ENCODE results near the gene HIC1. TPM values are rescaled to one million over a fixed set of nuclear protein-coding genes. Genes with fewer than 3 reads are reported as not detected.

HIC1 gene
- polyA plus RNA-seq, 1 donor, result 15.9 TPM

DNA sequence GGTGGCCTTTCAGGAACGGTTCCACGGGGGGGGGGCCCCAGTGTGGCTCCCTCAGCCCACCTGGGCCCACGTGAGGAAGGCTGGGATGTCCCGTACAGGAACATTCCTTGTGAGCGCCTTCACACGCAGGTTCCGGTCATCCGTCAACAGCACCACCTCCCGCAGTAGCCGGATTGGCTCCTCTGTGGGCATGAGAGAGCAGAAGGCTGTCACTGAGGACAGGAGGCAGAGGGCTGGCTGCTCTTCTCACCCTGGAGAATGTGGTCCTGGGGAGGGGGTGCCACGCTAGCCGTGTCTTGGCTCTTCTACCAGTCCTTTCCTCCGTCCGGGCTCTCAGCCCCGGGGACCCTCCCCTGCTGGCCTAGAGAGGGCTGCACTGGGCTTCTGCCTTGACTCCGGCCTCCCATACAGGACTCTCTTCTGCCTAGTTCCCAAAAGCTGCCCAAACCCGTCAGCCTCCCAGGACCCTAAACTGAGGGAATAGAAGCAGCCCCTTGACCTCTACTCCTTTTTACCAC lies 6.6 kb downstream of the HIC1 start:
- H3K36me3 ChIP-seq (ENCODE audit: control insufficient read depth, insufficient read depth, low read length), result peaks cover 63% of the 10 kb centered on the region
- peaks cover 33% of the 10 kb centered on the region for H3K27me3 ChIP-seq (ENCODE audit: control insufficient read depth, insufficient read depth, low read length)
- peak overlapping the region; percentile 75 for H3K27ac ChIP-seq (ENCODE audit: low read length)
- H3K4me3 ChIP-seq (ENCODE audit: low read length), result no peak overlapping the region
- WGBS (ENCODE audit: insufficient coverage, low lambda C conversion rate), result no CpG with 5 or more reads among the region's 17 CpGs
- peaks cover 8% of the 10 kb centered on the region for H3K9me3 ChIP-seq (ENCODE audit: control insufficient read depth, low read depth, low read length)
- DNase-seq, result no peak
- H3K4me1 ChIP-seq (ENCODE audit: control insufficient read depth, insufficient read depth, low read length), result peaks cover 17% of the 10 kb centered on the region

DNA sequence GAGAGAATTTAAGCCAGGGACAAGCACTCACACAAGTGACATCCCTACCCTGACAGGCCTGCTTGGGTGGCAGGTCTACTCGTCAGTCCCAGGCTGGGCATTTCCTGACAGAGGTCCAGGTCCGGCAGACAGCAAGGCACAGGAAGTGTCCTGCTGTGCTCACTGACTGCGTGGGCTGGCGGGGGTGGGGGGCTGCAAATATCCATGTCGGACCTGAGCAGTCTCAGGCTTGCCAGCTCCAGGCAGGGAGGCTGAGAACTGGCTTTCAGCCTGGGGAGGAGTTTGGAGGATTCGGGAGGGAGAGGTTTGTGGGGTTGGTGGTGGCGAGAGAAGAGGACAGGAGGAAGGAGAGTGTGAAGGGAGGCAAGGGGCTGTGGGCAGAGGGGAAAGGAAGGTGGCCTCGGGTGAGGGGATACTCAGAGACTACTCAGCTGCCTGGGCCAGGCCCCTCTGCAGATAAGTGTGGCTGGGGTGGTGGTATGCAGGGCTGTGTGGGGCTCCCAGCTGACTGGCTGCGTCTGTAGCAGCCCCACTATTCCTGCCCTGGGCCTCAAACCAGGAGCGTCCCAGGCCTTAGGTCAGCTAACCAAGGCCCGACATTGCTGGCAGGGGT lies 7.8 kb downstream of the HIC1 start:
- peaks cover 6% of the 10 kb centered on the region for H3K9me3 ChIP-seq (ENCODE audit: control insufficient read depth, low read depth, low read length)
- peaks cover 26% of the 10 kb centered on the region for H3K4me1 ChIP-seq (ENCODE audit: control insufficient read depth, insufficient read depth, low read length)
- H3K27me3 ChIP-seq (ENCODE audit: control insufficient read depth, insufficient read depth, low read length), result peaks cover 30% of the 10 kb centered on the region
- no peak for DNase-seq
- no peak overlapping the region for H3K4me3 ChIP-seq (ENCODE audit: low read length)
- peaks cover 69% of the 10 kb centered on the region for H3K36me3 ChIP-seq (ENCODE audit: control insufficient read depth, insufficient read depth, low read length)
- no CpG with 5 or more reads among the region's 11 CpGs for WGBS (ENCODE audit: insufficient coverage, low lambda C conversion rate)
- H3K27ac ChIP-seq (ENCODE audit: low read length), result peak overlapping the region; percentile 75

DNA sequence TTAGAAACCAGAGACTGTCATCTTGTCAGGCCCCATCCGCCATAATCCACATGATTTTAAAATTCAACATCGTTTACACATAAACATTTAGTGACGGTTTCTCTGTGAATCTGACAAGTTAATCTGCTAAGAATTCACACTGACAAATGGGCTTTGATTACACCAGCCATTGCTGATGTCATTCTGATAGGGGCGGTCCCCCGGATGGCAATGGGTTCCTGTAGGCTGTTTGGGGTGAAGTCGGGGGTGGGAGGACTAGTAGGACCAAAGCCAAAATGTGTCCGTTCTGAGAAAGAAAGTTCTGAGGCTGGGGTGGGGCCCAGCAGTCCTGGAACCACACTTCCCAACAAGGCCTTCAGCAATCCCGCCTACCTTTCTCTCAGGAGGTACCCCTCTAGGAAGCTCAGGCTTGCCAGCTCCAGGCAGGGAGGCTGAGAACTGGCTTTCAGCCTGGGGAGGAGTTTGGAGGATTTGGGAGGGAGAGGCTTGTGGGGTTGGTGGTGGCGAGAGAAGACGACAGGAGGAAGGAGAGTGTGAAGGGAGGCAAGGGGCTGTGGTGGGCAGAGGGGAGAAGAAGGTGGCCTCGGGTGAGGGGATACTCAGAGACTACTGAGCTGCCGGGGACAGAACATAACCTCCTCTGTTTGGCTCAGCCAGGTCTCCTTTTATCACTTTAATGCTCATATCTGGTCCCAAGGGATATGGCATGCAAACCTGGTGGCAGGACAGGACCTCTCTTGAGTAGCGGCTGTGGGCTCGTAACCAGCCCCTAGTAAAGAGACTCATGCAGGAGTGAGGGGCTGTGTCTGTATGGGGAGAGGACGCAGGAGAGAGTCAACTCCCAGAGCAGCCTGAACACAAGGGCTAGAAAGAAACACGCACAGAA lies 8.6 kb downstream of the HIC1 start:
- WGBS (ENCODE audit: insufficient coverage, low lambda C conversion rate), result no CpG with 5 or more reads among the region's 16 CpGs
- Histone ChIP-seq H3K27me3 (ENCODE audit: control insufficient read depth, insufficient read depth, low read length) (peaks cover 22% of the 10 kb centered on the region), H3K36me3 (ENCODE audit: control insufficient read depth, insufficient read depth, low read length) (peaks cover 72% of the 10 kb centered on the region), H3K4me1 (ENCODE audit: control insufficient read depth, insufficient read depth, low read length) (peaks cover 30% of the 10 kb centered on the region), H3K27ac (ENCODE audit: low read length) (peak overlapping the region; percentile 75), H3K9me3 (ENCODE audit: control insufficient read depth, low read depth, low read length) (no peaks in the 10 kb centered on the region), H3K4me3 (ENCODE audit: low read length) (no peak overlapping the region)
- no peak for DNase-seq

DNA sequence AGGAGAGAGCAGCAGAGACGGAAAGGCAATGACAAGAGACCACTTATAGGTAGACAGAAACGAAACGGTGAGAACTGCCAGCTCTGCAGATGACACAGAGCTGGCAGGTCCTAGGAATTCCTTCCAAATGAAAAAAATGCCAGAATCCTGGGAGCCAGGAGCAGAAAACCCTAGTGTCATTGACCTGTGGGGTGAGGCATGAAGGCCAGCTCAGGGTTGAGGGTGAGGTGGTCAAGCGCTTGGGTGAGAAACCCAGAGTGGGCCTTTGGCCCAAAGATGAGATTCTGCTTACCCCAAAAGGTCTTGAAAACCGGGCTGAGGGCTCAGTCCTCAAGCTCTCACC lies 9.2 kb downstream of the HIC1 start:
- Histone ChIP-seq H3K36me3 (ENCODE audit: control insufficient read depth, insufficient read depth, low read length) (peaks cover 72% of the 10 kb centered on the region), H3K4me3 (ENCODE audit: low read length) (no peak overlapping the region), H3K27ac (ENCODE audit: low read length) (peak overlapping the region; percentile 54), H3K27me3 (ENCODE audit: control insufficient read depth, insufficient read depth, low read length) (peaks cover 16% of the 10 kb centered on the region), H3K4me1 (ENCODE audit: control insufficient read depth, insufficient read depth, low read length) (peaks cover 31% of the 10 kb centered on the region), H3K9me3 (ENCODE audit: control insufficient read depth, low read depth, low read length) (no peaks in the 10 kb centered on the region)
- no CpG with 5 or more reads among the region's 5 CpGs for WGBS (ENCODE audit: insufficient coverage, low lambda C conversion rate)
- no peak for DNase-seq

DNA sequence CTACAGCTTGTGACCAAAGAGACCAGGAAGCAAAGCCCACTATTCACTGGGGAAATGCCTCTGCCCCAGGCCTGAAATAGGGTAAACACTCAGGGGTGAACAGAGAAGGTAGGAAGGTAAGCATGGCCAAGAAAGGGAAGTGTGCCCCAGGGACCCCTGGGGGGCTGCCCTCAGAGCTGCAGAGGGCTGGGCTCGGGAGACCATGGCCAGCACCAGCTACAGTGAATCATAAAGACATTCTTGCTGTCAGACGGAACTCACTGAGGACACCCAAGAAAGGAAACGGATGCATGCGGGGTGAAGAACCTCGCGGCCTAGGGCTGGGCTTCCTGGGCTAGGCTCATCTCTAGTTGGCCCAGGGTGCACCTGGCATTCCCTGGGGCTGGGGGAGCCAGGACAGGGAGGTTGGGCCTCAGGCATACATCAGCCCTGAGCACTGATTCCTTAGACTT lies 9.6 kb downstream of the HIC1 start:
- Histone ChIP-seq H3K36me3 (ENCODE audit: control insufficient read depth, insufficient read depth, low read length) (peaks cover 70% of the 10 kb centered on the region), H3K27me3 (ENCODE audit: control insufficient read depth, insufficient read depth, low read length) (peaks cover 12% of the 10 kb centered on the region), H3K4me3 (ENCODE audit: low read length) (no peak overlapping the region), H3K4me1 (ENCODE audit: control insufficient read depth, insufficient read depth, low read length) (peaks cover 27% of the 10 kb centered on the region), H3K9me3 (ENCODE audit: control insufficient read depth, low read depth, low read length) (no peaks in the 10 kb centered on the region), H3K27ac (ENCODE audit: low read length) (peak overlapping the region; percentile 54)
- no CpG with 5 or more reads among the region's 6 CpGs for WGBS (ENCODE audit: insufficient coverage, low lambda C conversion rate)
- DNase-seq, result no peak

DNA sequence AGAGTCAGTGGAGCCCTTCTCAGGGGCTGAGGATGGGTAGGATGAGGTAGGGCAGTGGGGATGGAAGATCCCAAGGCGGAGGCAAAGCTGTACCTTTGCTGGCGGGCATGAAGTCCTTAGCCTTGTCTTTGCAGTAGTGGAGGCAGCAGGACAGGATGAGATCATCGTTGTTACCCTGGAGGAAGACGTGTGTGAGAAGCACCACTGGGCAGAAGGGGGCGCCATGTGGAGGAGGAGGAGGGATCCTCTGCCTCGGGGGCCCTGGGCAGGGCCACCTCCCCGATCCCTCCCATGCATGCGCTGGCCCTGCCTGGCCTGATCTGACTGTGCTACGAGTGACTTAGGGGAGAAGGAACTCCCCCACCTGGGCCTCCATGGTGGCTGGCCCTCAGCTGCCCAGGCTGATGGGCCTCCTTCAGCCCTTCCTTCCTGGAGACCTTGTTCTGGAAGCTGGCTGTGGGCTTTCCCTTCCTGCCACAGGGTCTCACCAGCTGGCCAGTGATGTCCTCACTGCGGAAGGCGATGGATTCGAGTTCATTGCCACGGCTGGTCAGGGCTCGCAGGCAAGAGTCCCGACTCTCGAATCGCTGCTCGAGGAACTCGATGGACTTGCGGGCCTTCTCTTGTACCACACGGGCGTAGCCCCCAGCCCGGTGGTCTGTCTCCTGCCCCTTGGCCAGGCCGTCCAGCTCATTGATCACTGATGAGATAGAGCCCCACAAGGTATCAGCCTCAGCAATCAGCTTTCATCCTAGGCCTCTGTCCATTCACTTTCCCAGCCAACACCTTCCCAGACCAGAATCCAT lies 10.3 kb downstream of the HIC1 start:
- H3K4me1 ChIP-seq (ENCODE audit: control insufficient read depth, insufficient read depth, low read length), result peaks cover 26% of the 10 kb centered on the region
- no peak overlapping the region for H3K4me3 ChIP-seq (ENCODE audit: low read length)
- DNase-seq, result no peak
- peak overlapping the region; percentile 54 for H3K27ac ChIP-seq (ENCODE audit: low read length)
- no CpG with 5 or more reads among the region's 24 CpGs for WGBS (ENCODE audit: insufficient coverage, low lambda C conversion rate)
- H3K9me3 ChIP-seq (ENCODE audit: control insufficient read depth, low read depth, low read length), result no peaks in the 10 kb centered on the region
- H3K36me3 ChIP-seq (ENCODE audit: control insufficient read depth, insufficient read depth, low read length), result peaks cover 65% of the 10 kb centered on the region
- peaks cover 6% of the 10 kb centered on the region for H3K27me3 ChIP-seq (ENCODE audit: control insufficient read depth, insufficient read depth, low read length)

DNA sequence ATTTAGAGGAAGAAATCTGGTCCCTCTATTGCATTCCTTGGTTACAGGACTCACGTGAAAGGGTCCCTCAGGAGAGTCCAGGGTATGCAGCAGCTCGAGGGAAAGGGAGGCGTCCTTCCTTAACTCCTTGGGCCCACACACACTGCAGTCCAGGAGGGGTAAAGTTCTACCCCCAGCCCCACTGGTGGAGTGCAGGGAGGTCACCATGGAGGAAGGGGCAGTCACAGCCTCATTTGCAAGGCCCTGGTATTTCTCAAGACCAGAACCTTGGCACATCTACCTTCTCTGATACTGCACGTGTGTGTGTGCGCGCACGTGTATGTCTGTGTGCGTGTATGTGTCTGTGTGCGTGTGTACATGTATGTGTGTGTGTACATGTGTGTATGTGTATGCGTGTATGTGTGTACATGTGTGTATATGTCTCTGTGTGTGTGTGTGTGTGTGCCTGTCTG lies 11.1 kb downstream of the HIC1 start:
- Histone ChIP-seq H3K27ac (ENCODE audit: low read length) (peak overlapping the region; percentile 29), H3K9me3 (ENCODE audit: control insufficient read depth, low read depth, low read length) (no peaks in the 10 kb centered on the region), H3K36me3 (ENCODE audit: control insufficient read depth, insufficient read depth, low read length) (peaks cover 62% of the 10 kb centered on the region), H3K27me3 (ENCODE audit: control insufficient read depth, insufficient read depth, low read length) (peaks cover 2% of the 10 kb centered on the region), H3K4me1 (ENCODE audit: control insufficient read depth, insufficient read depth, low read length) (peaks cover 23% of the 10 kb centered on the region), H3K4me3 (ENCODE audit: low read length) (no peak overlapping the region)
- no CpG with 5 or more reads among the region's 10 CpGs for WGBS (ENCODE audit: insufficient coverage, low lambda C conversion rate)
- DNase-seq, result no peak

DNA sequence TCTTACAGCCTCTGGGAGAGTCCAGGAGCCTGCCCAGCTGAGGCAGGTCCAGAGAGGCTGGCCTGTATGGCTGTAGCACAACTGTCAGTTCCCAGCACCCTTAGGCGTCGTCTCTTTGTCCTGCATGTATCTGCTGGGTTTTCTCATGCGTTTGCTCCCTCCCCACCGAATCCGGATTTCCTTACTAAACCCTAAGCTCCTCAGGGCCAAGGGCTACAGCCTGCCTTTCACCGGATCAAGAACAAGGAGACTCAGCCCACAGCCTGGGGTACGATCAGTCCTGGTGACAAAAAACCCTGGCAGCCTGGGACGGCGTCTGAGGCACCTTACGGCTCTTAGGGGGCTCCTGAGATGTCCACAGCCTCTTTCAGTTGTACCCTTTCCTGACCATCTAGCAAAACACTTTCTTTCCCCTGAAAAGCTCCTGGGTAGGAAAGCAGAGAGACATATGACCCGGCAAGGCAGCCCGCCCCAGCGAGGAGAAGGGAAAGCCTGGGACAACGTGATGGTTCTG lies 12.2 kb downstream of the HIC1 start:
- Histone ChIP-seq H3K27ac (ENCODE audit: low read length) (peak overlapping the region; percentile 47), H3K9me3 (ENCODE audit: control insufficient read depth, low read depth, low read length) (no peaks in the 10 kb centered on the region), H3K4me1 (ENCODE audit: control insufficient read depth, insufficient read depth, low read length) (peaks cover 23% of the 10 kb centered on the region), H3K27me3 (ENCODE audit: control insufficient read depth, insufficient read depth, low read length) (no peaks in the 10 kb centered on the region), H3K36me3 (ENCODE audit: control insufficient read depth, insufficient read depth, low read length) (peaks cover 57% of the 10 kb centered on the region), H3K4me3 (ENCODE audit: low read length) (no peak overlapping the region)
- 60% methylated on average over 3 of the region's 14 CpGs for WGBS (ENCODE audit: insufficient coverage, low lambda C conversion rate)
- DNase-seq, result no peak

DNA sequence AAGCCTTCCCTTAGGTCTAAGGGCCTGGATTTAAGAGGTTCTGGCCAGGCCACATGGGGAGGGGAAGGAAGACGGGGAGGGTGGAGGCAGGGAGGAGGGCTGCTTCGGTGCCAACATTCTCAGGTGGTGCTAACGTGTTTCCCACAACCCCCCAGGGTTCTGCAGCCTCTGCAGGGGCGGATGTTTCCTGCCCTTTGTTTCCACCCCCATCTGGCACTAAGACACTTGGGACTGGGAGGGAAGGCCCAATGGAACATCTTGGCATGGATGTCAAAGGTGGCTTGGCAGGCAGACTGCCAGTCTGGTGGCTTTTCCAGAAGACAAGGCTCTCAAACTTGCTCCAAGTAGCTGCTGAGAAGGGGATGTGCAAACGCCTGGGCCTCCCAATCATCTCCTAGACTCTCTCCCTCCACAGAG lies 12.7 kb downstream of the HIC1 start:
- Histone ChIP-seq H3K36me3 (ENCODE audit: control insufficient read depth, insufficient read depth, low read length) (peaks cover 56% of the 10 kb centered on the region), H3K27me3 (ENCODE audit: control insufficient read depth, insufficient read depth, low read length) (no peaks in the 10 kb centered on the region), H3K27ac (ENCODE audit: low read length) (peak overlapping the region; percentile 47), H3K4me3 (ENCODE audit: low read length) (no peak overlapping the region), H3K4me1 (ENCODE audit: control insufficient read depth, insufficient read depth, low read length) (peaks cover 27% of the 10 kb centered on the region), H3K9me3 (ENCODE audit: control insufficient read depth, low read depth, low read length) (no peaks in the 10 kb centered on the region)
- no CpG with 5 or more reads among the region's 5 CpGs for whole genome bisulfite sequencing (ENCODE audit: insufficient coverage, low lambda C conversion rate)
- DNase-seq, result no peak

DNA sequence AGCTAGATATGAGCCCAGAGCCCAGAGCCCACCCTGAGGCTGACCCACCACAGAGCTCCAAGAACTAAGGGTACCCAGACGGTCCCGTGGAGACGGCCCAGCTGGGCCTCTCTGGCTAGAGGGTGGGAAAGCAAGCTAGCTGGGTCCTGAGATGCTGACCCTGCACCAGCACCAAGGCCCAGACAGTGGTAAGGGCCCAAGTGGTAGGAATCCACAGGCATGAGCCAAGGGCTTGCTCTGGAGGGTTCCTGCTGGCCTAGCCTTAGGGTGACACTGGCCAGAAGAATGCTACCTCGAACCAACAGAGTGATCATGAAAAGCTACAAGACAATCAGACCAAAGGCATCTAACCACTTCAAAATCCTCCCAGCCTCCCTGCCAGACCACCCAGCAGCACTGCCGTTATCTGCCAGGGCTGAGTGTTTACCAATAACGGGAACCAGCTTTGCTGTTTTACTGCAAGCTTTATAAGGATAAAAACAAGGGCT lies 13.2 kb downstream of the HIC1 start:
- no peak for DNase-seq
- Histone ChIP-seq H3K36me3 (ENCODE audit: control insufficient read depth, insufficient read depth, low read length) (peaks cover 53% of the 10 kb centered on the region), H3K27me3 (ENCODE audit: control insufficient read depth, insufficient read depth, low read length) (no peaks in the 10 kb centered on the region), H3K4me1 (ENCODE audit: control insufficient read depth, insufficient read depth, low read length) (peaks cover 27% of the 10 kb centered on the region), H3K27ac (ENCODE audit: low read length) (peak overlapping the region; percentile 47), H3K9me3 (ENCODE audit: control insufficient read depth, low read depth, low read length) (no peaks in the 10 kb centered on the region), H3K4me3 (ENCODE audit: low read length) (no peak overlapping the region)
- WGBS (ENCODE audit: insufficient coverage, low lambda C conversion rate), result 80% methylated on average over 1 of the region's 6 CpGs
